ENCODE results near the gene SNAP23. TPM values are rescaled to one million over a fixed set of nuclear protein-coding genes. Genes with fewer than 3 reads are reported as not detected.
"Not testable (repeated sequence)": the region's sequence is repeated elsewhere in the genome, so short reads cannot be mapped to it uniquely, and the experiment has no call there.

The SNAP23 gene
- total and polyA plus RNA-seq, 10 donors, result 60.8 to 151 (median 103) TPM

- WGBS, 5 donors, result 90 to 96% (median 92%) methylated on average over 1 of the region's 1 CpG
- intact Hi-C loops (cut with DNase I; ENCODE audit: low total_unique reads), result no loop called here
- H3K27ac ChIP-seq, result peak overlapping the region in 1 of 8 donors; percentile 15
Observed at GRCh38 chr15:42553554-42553953, 58.1 kb downstream of the SNAP23 start.

GRCh38 chr15:42556550-42557207 lies 61.2 kb downstream of the SNAP23 start:
- H3K4me3 ChIP-seq; H3K9me3 ChIP-seq; DNase-seq; H3K27ac ChIP-seq; H3K27me3 ChIP-seq (replicated peaks in 1 of 7); intact Hi-C loops (cut with DNase I; ENCODE audit: low total_unique reads): not testable (repeated sequence)
- Histone ChIP-seq H3K36me3 (peaks cover 2 to 47% (median 33%) of the 10 kb centered on the region in 6 donors), H3K4me1 (peaks cover 0 to 29% (median 8%) of the 10 kb centered on the region in 6 donors)
- WGBS, 5 donors, result 93 to 99% (median 96%) methylated on average over 10 to 12 of the region's 12 CpGs

More at GRCh38 chr15:42553554-42553953, 58.1 kb downstream of the SNAP23 start:
- Histone ChIP-seq H3K9me3 (no peaks in the 10 kb centered on the region), H3K27me3 (replicated peaks in 1 of 7) (no peaks in the 10 kb centered on the region), H3K36me3 (peaks cover 0 to 16% (median 7%) of the 10 kb centered on the region in 6 donors), H3K4me3 (no peak overlapping the region), H3K4me1 (peaks cover 4 to 55% (median 26%) of the 10 kb centered on the region in 6 donors)
- DNase-seq, result no peak
- TF ChIP-seq POLR2AphosphoS5 (IDR thresholded peaks at IDR 0.05), result no peak
- TF ChIP-seq CTCF (IDR thresholded peaks at IDR 0.05 in 8 of 11, conservative IDR thresholded peaks at IDR 0.05 in 3 of 11), result no peak
- no peak for TF ChIP-seq POLR2A (IDR thresholded peaks at IDR 0.05)

- Histone ChIP-seq H3K4me1 (peaks cover 0 to 9% (median 2%) of the 10 kb centered on the region in 6 donors), H3K27ac (no peak overlapping the region), H3K9me3 (no peaks in the 10 kb centered on the region), H3K27me3 (replicated peaks in 1 of 7) (no peaks in the 10 kb centered on the region), H3K4me3 (no peak overlapping the region), H3K36me3 (peaks cover 2 to 66% (median 49%) of the 10 kb centered on the region in 6 donors)
- no peak for DNase-seq
- WGBS, 5 donors, result 94 to 98% (median 97%) methylated on average over 3 of the region's 3 CpGs
- intact Hi-C loops (cut with DNase I; ENCODE audit: low total_unique reads), result no loop called here
- TF ChIP-seq POLR2AphosphoS5 (IDR thresholded peaks at IDR 0.05) (no peak), POLR2A (IDR thresholded peaks at IDR 0.05) (no peak), CTCF (IDR thresholded peaks at IDR 0.05 in 8 of 11, conservative IDR thresholded peaks at IDR 0.05 in 3 of 11) (no peak)
Observed at GRCh38 chr15:42558739-42559138, 63.3 kb downstream of the SNAP23 start.

- peak; percentile 99 for DNase-seq
- Histone ChIP-seq H3K27me3 (replicated peaks in 1 of 7) (peaks cover 0 to 18% (median 0%) of the 10 kb centered on the region in 7 donors), H3K9me3 (no peaks in the 10 kb centered on the region), H3K4me1 (peaks cover 3 to 39% (median 28%) of the 10 kb centered on the region in 6 donors), H3K36me3 (peaks cover 0 to 2% (median 0%) of the 10 kb centered on the region in 6 donors), H3K27ac (peak within 1 kb of the TSS; percentile 58 to 89 (median 86)), H3K4me3 (peak within 1 kb of the TSS; percentile 71 to 96 (median 84))
- TF ChIP-seq POLR2AphosphoS5 (IDR thresholded peaks at IDR 0.05) (peak; percentile 94 to 95 (median 95)), CTCF (IDR thresholded peaks at IDR 0.05 in 8 of 11, conservative IDR thresholded peaks at IDR 0.05 in 3 of 11) (peak in 4 of 11 experiments; percentile 10 to 50 (median 20)), POLR2A (IDR thresholded peaks at IDR 0.05) (peak in 1 of 3 donors; percentile 28)
- WGBS, 5 donors, result 0 to 1% (median 1%) methylated on average over 21 to 95 of the region's 95 CpGs
- intact Hi-C loops (cut with DNase I; ENCODE audit: low total_unique reads), result no loop called here
Observed at GRCh38 chr15:42575188-42576039, 80.0 kb downstream of the SNAP23 start, which contains the start of gene STARD9. STARD9 (plus strand) TSS chr15:42575606; CDS start chr15:42575716, 110 bp downstream.
